Measurements from ENCODE around the gene NOX3. TPM values are rescaled to one million over a fixed set of nuclear protein-coding genes. Genes with fewer than 3 reads are reported as not detected.

Gene NOX3
- total and polyA plus RNA-seq, 2 of the 8 experiments (the other 6 are each of a cell fraction or from before 2014, with no cell fraction given) = not detected

DNA sequence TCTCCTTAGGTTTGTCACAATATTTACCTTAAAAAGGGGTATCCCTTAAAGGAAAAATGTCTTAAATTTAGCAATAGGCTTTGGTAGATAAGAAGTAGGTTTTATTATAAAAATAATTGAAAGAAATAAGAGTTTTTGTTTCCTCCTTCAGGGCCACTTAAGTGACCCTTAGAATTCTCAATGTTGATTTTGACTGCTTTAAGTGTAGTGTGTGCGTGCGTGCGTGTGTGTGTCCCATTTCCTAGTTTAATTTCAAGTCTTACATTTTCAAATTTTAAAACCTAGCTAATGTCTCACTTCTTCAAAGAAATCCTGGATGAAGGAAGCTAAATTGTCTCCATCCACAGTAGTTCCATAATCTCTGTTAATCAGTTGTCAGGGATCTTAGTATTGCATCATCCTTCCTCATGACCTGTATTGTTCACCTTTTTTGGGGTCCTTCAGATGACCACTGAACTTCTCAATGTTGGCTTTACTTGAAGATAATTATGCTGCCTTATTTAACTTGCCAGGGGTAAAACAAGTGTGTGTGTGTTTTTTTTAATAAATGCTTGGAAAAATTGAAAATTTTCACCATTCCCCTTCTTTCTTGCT, 90.7 kb downstream of the NOX3 start (continued):
- TF ChIP-seq, protein P1, sequence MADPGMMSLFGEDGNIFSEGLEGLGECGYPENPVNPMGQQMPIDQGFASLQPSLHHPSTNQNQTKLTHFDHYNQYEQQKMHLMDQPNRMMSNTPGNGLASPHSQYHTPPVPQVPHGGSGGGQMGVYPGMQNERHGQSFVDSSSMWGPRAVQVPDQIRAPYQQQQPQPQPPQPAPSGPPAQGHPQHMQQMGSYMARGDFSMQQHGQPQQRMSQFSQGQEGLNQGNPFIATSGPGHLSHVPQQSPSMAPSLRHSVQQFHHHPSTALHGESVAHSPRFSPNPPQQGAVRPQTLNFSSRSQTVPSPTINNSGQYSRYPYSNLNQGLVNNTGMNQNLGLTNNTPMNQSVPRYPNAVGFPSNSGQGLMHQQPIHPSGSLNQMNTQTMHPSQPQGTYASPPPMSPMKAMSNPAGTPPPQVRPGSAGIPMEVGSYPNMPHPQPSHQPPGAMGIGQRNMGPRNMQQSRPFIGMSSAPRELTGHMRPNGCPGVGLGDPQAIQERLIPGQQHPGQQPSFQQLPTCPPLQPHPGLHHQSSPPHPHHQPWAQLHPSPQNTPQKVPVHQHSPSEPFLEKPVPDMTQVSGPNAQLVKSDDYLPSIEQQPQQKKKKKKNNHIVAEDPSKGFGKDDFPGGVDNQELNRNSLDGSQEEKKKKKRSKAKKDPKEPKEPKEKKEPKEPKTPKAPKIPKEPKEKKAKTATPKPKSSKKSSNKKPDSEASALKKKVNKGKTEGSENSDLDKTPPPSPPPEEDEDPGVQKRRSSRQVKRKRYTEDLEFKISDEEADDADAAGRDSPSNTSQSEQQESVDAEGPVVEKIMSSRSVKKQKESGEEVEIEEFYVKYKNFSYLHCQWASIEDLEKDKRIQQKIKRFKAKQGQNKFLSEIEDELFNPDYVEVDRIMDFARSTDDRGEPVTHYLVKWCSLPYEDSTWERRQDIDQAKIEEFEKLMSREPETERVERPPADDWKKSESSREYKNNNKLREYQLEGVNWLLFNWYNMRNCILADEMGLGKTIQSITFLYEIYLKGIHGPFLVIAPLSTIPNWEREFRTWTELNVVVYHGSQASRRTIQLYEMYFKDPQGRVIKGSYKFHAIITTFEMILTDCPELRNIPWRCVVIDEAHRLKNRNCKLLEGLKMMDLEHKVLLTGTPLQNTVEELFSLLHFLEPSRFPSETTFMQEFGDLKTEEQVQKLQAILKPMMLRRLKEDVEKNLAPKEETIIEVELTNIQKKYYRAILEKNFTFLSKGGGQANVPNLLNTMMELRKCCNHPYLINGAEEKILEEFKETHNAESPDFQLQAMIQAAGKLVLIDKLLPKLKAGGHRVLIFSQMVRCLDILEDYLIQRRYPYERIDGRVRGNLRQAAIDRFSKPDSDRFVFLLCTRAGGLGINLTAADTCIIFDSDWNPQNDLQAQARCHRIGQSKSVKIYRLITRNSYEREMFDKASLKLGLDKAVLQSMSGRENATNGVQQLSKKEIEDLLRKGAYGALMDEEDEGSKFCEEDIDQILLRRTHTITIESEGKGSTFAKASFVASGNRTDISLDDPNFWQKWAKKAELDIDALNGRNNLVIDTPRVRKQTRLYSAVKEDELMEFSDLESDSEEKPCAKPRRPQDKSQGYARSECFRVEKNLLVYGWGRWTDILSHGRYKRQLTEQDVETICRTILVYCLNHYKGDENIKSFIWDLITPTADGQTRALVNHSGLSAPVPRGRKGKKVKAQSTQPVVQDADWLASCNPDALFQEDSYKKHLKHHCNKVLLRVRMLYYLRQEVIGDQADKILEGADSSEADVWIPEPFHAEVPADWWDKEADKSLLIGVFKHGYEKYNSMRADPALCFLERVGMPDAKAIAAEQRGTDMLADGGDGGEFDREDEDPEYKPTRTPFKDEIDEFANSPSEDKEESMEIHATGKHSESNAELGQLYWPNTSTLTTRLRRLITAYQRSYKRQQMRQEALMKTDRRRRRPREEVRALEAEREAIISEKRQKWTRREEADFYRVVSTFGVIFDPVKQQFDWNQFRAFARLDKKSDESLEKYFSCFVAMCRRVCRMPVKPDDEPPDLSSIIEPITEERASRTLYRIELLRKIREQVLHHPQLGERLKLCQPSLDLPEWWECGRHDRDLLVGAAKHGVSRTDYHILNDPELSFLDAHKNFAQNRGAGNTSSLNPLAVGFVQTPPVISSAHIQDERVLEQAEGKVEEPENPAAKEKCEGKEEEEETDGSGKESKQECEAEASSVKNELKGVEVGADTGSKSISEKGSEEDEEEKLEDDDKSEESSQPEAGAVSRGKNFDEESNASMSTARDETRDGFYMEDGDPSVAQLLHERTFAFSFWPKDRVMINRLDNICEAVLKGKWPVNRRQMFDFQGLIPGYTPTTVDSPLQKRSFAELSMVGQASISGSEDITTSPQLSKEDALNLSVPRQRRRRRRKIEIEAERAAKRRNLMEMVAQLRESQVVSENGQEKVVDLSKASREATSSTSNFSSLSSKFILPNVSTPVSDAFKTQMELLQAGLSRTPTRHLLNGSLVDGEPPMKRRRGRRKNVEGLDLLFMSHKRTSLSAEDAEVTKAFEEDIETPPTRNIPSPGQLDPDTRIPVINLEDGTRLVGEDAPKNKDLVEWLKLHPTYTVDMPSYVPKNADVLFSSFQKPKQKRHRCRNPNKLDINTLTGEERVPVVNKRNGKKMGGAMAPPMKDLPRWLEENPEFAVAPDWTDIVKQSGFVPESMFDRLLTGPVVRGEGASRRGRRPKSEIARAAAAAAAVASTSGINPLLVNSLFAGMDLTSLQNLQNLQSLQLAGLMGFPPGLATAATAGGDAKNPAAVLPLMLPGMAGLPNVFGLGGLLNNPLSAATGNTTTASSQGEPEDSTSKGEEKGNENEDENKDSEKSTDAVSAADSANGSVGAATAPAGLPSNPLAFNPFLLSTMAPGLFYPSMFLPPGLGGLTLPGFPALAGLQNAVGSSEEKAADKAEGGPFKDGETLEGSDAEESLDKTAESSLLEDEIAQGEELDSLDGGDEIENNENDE (IDR thresholded peaks at IDR 0.05; ENCODE audit: insufficient replicate concordance, low read length) = no peak
- TF ChIP-seq BRCA1 (IDR thresholded peaks at IDR 0.05; ENCODE audit: low read depth, low read length) (no peak), RFX5 (IDR thresholded peaks at IDR 0.05; ENCODE audit: borderline replicate concordance, low read depth, low read length) (no peak), GABPA (IDR thresholded peaks at IDR 0.05; ENCODE audit: borderline replicate concordance, insufficient read depth, low read length) (no peak), NRF1 (IDR thresholded peaks at IDR 0.05; ENCODE audit: low read depth, low read length) (no peak), ASH2L (IDR thresholded peaks at IDR 0.05; ENCODE audit: low read length) (no peak), JUND (IDR thresholded peaks at IDR 0.05; ENCODE audit: low read length) (no peak), GTF2F1 (IDR thresholded peaks at IDR 0.05; ENCODE audit: borderline replicate concordance, low read depth, low read length) (no peak), SP2 (IDR thresholded peaks at IDR 0.05; ENCODE audit: low read length) (no peak), RXRA (IDR thresholded peaks at IDR 0.05; ENCODE audit: insufficient read depth, low read depth, low read length) (no peak), SP4 (IDR thresholded peaks at IDR 0.05; ENCODE audit: low read length) (no peak), TCF12 (IDR thresholded peaks at IDR 0.05; ENCODE audit: low read depth, low read length) (no peak), EGR1 (IDR thresholded peaks at IDR 0.05; ENCODE audit: borderline replicate concordance, low read depth, low read length) (no peak)
